RCC 7860 (cell line): ENCODE data around the gene MRFAP1.
"Not testable (repeated sequence)": the region's sequence is repeated elsewhere in the genome, so short reads cannot be mapped to it uniquely, and the experiment has no call there.

ENCODE experiments used
- DNase-seq: peaks from one replicate; pipeline ENCODE4 v3.0.0-alpha.2; 2015; ENCODE audit warnings: low spot score
- FAIRE-seq: peaks from 2 replicates; lab custom pipeline; 2012; peaks lifted over from hg19 to GRCh38; lab: Jason Lieb, UNC

Gene MRFAP1

DNA sequence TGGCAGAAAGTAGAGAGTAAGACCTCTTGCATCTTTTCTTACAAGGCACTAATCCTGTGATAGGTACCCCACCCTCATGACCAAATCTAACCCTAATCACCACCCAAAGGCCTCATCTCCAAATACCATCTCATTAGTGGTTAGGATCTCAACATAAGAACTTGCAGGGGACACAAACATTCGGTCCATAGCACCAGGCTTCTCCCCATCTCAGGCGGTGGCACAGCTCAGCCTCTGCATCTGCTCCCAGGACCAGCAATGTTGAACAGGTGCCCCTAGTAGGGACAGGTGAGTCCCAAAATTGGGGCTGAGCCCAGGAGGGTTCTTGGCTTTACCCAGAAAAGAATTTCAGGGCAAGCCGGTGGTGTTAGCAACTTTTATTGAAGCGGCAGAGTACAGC is 8.4 kb upstream of the MRFAP1 start:
- DNase-seq (no peak), FAIRE-seq (no peak)

DNA sequence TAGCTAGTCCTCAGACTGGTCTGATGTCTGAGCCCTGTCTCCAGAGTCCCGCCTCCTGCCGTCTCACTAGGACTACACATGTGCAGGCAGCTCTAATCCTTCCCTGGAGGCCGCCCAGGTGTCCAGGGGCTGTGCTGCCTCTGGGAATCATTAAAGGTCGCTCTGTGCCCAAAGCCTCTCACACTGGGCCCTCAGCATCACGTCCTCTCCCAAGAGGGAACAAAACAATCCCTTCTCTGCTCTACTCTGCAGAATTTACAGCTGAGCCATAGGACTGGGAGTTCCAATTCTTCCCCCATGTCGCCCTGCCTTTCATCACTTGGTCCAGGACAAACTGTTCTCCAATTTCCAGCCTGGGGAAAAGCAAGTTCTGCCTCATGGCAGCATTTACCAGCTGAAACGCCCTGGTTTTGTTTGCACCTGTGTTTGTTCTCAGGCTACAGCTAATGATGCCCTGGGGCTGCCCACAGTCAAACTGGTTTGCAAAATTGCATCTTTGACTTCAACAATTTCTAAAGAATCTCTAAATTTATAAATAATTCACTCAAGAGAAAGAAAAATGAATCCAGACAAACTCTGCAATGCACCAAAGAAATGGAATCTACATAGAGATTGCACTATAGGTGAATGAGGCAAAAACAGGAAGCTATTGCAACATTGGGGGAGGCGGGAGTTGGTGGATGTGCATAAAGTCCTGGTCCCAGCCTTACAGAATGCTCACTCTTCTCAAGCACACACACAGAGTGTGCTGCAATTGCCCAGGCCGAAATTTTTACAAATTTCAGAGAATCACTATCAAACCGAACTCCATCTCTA is 7.2 kb upstream of the MRFAP1 start:
- DNase-seq (no peak), FAIRE-seq (no peak)

DNA sequence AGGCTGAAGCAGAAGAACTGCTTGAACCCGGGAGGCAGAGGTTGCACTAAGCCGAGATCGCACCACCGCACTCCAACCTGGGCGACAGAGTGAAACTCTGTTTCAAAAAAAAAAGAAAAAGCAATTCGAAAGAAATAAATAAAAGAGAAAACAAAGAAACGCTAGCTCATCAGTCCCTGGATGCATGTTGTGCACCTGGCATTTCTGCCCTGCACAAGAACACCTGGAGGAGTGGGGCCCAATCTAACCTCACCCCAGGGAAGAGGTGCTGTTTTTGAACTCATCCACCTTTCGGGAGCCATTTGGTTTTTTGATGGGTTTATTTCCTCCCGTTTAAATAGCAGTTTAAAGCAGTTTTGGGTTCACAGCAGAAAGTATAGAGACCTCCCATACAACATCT is 5.7 kb upstream of the MRFAP1 start:
- DNase-seq (no peak), FAIRE-seq (no peak)

DNA sequence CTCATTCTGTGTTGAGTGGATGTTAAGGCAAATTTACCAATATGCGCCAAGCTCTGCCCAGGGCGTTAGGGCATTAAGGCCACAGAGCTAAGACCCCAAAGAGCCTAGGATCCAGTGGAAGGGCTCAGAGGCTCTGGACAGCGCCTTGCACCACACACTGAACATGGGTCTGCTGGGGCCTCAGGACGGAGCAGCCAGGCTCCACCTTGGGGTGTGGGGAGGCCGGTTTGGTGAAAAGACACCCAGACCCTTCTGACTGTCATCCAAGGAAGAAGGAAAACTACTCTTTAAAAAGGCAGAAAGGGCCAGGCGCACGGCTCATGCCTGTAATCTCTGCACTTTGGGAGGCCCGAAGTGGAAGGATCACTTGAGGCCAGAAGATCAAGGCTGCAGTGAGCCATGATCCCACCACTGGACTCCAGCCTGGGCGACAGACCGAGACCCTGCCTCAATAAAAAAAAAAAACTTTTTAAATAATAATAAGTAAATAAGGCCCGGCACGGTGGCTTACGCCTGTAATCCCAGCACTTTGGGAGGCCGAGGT is 1.3 kb upstream of the MRFAP1 start:
- DNase-seq (no peak), FAIRE-seq (no peak)

DNA sequence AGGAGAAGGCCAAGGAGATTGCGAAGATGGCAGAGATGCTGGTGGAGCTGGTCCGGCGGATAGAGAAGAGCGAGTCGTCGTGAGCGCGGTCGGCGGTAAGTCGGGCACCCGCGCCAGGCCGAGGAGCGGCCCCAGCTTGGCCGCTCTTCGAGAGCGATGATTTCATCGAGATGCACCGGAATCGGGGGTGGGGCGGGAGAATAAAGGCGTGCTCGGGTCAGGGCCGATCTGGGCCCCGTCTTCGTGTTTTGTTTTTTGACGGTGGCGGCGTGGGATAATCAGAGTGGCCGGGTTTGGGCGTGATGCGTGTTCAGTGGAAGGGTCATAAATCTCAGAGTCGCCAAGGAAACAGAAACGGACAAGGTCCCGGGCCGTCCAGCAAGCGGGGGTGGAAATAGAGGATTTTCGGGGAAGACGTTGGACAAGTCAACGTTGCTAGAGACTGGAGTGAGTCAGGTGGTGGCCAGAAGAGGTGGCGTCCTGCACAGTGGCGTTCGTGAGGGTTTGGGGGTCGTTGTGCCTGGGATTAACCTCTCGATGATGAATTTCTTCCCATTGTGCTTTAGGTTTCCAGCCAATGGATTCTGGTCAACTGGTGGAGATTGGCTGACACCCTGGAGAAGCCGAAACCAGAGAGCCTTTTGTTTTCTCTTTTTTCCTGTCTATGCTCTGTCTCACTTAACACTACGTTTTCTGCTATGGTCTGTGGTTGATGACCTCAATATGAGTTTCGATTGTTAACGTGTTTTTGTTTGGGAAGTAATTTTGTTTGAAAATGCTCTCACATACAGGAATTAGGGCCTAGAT is 882 bp downstream of the MRFAP1 start:
- DNase-seq (peak; percentile 7), FAIRE-seq (no peak)

DNA sequence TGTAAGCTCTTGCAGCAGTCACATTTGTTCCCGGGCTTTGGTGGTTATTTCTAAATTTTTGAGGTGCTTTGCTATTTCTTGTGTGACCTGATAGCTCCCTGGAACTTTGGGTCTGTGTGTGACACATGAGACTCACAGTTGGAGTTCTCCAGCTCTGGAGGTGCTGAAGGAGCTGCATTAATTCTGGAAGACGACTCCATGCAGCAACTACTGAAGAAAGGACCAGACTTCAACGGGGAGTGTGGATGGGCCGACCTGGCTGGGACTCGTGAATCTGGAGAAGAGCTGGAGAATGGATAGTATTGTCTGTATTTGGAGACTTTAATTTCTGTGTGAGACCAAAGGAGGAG is 1.5 kb downstream of the MRFAP1 start:
- DNase-seq (no peak), FAIRE-seq (no peak)

DNA sequence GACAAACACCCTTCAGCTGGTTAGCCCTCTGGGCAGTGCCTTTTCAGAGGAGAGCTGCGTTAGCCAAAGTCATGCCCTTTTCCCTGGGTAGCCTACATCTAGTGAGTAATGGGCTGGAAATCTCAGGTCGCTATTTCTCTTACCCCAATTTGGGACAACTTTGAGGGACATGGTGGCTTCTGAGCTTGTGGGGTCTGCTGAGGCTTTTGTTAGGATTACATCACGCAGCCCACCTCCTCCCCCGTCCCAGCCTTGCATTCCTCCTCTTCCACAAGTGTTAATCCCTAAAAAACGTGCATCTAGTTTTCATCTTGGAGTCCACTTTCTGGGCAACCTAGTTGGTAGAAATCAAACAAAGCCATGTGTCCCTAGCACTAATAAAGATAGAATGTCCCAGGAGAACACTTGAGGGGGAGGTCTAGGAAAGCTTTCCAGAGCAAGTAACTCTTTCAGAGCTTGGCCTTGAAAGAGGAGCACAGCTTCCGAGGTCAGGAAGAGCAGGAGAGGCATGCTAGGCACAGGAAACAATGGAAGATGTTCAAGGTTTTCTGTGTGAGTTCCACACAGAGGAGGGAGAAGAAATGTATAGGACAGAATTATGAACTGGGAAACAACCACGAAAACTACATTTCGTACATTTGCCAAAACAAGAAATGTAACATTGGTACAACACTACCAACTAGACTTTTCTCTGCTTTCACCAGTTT is 2.8 kb downstream of the MRFAP1 start:
- FAIRE-seq (no peak), DNase-seq (no peak)

DNA sequence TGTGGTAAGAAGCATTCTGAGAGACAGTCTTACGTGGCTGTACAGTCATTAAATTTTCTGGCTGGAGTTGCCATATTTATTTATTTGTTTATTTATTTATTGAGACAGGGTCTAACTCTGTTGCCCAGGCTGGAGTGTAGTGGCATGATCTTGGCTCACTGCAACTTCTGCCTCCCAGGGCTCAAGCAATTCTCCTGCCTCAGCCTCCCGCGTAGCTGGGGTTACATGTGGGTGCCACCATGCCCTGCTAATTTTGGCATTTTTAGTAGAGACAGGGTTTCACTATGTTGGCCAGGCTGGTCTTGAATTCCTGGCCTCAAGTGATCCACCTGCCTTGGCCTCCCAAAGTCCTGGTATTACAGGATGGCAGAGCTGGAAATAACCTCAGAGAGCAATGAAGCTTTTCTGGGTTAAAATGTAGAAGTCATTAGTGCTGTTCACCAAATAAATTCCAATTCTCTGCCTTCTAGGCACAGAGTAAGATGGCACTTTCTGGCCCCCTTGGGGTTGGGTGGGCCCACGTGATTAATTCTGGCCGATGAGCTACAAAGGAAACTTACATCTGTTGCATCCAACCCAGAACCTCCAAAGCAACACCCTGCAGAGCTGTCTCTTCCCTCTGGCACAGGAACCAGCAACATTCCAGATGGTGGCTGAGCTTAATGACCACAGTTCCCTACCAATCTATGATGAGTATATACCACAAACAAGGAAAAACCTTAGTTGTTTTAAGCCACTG is 4.5 kb downstream of the MRFAP1 start:
- FAIRE-seq = no peak
- no peak for DNase-seq

DNA sequence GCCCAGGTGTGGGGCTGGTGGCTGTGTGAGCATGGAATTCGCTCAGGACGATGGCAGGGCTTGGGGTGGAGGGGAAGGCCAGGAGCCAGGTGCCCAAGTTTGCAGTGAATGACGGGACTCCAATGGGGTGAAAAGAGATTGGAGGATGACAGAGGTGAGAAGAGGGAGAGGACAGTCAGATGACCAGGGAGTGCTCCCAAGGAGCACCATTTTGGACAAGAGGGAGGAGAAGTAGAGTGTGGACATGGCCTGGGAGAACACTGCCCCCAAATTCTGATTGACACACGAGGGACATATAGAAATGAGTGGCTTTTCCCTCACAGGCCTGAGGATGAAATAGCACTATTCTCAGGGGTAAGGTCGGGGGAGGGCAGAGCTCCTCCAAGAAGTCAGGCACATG is 6.7 kb downstream of the MRFAP1 start:
- FAIRE-seq (no peak), DNase-seq (no peak)

DNA sequence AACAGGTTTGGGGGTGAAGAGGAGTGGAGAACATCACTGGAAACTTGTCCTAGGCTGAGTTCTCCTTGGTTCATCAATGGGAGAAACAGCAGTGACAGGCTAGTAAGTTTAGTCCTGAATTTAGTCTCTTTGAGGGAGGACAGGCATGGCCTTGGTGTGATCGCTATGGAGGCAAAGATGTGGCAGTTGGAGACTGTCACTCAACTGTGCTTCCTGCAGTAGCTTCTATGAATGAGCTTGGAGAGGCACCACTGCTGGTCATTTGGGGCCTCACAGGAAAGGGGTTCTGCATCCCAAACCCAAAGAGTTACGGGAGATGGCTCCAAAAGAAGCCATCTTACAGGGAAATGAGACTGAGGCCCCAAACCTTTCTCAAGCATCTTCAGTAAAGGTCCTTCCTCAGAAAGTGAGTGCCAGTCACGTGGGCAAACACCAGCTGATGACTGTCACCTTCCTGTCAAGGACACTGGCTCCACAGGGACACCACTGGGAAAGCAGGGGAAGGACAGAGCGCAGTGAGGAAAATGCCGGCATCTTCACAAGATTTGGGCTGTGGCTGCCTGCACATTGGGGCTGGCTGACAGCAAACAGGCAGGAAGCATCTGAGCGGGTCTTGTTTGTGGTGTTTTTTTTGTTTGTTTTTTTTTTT is 7.2 kb downstream of the MRFAP1 start:
- DNase-seq (no peak), FAIRE-seq (no peak)

DNA sequence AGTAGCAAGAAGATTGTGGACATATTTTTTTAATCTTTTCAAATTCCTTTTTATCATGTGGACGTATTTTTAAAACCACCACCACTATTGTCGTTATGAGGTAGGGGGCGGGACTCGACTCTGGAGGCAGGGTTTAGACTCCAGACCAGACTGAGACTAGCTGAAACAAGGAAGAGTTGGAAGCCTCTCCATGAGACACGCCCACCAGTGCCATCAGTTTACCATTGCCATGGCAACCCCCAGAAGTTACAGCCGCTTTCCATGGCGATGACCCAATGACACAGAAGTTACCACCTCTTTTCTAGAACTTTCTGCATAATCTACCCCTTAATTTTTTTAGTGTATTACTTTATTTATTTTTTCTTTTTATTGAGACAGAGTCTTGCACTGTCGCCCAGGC is 8.7 kb downstream of the MRFAP1 start:
- DNase-seq (no peak), FAIRE-seq (no peak)

DNA sequence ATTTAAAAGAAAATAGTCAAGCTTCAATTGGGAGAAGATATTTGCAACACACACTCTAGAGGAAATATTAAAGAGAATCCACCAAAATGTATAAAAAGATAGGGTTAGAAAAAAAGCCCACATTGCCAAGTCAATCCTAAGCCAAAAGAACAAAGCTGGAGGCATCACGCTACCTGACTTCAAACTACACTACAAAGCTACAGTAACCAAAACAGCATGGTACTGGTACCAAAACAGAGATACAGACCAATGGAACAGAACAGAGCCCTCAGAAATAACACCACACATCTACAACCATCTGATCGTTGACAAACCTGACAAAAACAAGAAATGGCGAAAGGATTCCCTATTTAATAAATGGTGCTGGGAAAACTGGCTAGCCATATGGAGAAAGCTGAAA is 13.7 kb downstream of the MRFAP1 start:
- not testable (repeated sequence) for FAIRE-seq, DNase-seq

DNA sequence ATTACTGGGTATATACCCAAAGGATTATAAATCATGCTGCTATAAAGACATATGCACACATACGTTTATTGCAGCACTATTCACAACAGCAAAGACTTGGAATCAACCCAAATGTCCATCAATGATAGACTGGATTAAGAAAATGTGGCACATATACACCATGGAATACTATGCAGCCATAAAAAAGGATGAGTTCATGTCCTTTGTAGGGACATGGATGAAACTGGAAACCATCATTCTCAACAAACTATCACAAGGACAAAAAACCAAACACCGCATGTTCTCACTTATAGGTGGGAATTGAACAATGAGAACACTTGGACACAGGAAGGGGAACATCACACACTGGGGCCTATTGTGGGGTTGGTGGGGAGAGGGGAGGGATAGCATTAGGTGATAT is 14.8 kb downstream of the MRFAP1 start:
- DNase-seq, FAIRE-seq: not testable (repeated sequence)

DNA sequence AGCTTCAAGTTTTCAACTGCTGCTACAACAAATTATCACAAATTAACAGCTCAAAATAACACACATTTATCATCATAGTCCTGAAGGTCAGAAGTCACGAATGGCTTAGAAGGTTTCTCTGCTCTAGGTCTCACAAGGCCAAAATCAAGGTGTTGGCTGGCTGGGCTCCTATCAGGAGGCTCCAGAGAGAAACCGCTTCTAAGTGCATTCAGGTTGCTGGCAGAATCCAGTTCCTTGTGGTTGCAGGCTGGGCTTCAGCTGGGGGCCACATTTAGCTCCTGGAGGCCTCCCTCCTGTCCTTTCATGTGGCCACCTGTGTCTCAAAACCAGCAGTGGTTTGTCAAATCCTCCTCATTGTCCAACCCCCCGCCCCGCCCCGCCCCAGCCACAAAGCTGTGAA is 15.4 kb downstream of the MRFAP1 start:
- FAIRE-seq = no peak
- DNase-seq = no peak

DNA sequence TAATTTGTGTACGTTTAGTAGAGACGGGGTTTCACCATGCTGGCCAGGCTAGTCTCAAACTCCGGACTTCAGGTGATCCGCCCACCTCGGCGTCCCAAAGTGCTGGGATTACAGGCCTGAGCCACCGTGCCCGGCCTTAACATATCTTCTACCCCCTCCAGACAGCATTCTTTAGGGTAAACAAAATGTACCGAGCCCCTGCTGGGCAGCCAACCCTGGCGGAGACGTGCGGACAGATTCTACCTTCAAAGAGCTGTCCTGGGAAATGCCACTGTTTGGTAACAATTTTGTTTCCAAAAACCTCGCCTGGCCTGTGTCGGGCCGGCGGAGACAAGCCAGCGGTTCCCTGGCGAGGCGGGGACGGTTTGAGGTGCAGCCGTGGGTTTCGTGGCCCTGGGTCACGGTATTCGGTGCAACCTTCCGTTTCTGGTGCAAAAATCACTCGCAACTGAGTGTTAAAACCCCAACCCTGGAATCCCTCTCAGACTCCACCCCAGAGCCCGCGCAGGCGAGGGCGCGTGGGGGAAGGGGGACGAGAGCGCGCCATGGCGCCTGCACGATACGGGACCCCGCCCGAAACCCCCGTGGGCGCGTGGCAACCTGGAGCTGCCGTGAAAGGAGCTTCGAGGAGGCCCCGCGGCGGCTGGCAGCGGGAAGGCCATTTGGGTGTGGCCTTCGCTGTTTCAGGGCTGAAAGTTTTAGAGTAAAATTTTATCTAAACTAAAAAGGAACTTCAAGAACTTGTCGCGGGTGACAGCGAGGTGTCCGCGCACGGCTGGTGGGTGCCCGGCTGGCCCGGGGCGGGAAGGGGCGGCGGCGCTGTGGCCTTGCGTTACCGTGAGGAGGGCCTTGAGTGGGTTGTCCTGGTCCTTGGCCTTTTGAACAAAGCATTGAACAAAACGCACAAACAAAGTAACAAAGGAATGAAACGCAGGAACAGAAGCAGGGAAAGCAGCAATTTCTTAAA is 17.0 kb downstream of the MRFAP1 start:
- FAIRE-seq (no peak), DNase-seq (no peak)

DNA sequence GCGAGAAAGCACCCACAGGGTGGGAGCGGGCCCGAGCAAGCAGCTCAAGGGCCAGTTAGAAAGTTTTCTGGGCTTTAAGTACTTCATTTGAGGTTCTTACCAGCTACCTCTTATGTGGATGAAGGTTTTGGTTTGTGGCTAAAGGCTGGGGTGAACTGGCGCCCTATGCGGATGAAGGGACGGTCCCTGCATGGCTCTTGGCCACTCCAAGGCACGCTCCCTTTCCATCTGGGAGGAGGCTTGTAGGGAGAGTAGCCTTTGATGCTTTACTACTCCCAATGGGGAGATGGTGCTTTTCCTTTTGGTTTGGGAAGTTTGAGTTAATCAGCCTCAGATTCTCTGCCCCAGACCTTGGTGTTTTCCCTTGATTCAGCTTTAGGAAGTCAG is 17.7 kb downstream of the MRFAP1 start:
- DNase-seq (no peak), FAIRE-seq (no peak)

DNA sequence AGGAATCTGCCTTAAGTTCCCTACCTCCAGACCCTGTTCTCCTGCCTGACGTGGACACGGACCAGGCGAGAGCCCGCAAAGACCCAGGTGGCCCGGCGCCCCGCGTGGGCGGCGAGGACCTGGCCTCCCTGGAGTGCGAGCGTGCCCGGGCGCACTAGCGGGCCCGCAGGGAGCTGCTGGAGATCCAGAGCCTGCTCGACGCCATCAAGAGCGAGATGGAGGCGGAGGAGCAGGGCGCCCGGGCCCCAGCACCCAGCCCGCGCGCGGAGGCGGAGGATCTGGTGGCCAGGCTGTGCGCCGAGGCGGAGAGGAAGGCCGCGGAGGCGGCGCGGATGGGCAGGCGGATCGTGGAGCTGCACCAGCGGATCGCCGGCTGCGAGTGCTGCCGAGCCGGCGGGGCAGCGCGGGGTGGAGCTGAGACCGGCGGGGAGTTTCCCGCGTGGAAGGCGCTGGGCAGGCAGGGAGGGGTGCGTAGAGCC is 18.2 kb downstream of the MRFAP1 start:
- FAIRE-seq (no peak), DNase-seq (no peak)

DNA sequence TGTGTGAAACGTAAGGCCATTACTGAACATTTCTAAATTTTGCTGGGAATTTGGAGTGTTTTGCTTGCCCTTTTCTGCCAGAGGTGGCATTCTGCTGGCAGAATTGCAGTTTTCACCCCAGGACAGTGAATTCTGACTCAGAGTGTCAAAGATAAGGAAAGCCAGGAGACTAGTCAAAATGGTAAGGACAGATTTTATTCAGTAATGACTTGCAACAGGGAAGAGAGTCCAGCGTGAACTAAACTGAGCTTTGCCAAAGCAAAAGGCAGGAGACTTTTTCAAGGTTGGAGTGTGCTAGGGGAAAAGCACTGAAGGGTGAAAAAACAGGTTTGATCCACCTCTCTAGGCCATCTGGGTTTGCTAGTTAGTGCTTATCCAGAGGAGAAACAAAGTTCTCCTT is 19.4 kb downstream of the MRFAP1 start:
- no peak for DNase-seq

DNA sequence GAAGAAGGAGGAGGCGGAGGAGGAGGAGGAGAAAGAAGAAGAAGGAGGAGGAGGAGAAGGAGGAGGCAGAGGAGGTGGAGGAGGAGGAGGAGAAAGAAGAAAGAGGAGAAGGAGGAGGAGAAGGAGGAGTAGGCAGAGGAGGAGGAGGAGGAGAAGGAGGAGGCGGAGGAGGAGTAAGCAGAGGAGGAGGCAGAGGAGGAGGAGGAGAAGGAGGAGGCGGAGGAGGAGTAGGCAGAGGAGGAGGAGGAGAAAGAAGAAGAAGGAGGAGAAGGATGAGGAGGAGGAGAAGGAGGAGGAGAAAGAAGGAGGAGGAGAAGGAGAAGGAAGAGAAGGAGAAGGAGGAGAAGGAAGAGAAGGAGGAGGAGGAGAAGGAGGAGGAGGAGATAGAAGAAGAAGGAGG is 19.9 kb downstream of the MRFAP1 start:
- no peak for FAIRE-seq
- no peak for DNase-seq

More for the DNA sequence above, 19.4 kb downstream of the MRFAP1 start:
- FAIRE-seq = no peak
